NCI-H146 treated with DMSO at 0.1 percent for 48 hours (cell line): ENCODE data around the gene NOL7.

Source experiments
- DNase-seq: peaks from one replicate; lab custom pipeline; 2025; ENCODE audit not compliant: unreplicated experiment; lab: John Stamatoyannopoulos, UW

Gene NOL7

GRCh38 chr6:13614926-13615791 lies at the start of gene NOL7:
TSS of gene NOL7 (plus strand) at chr6:13615335. CDS start at chr6:13615359, 24 bp downstream.
- peak; percentile 92 for DNase-seq

GRCh38 chr6:13565921-13566320 lies 49.2 kb upstream of the NOL7 start:
- no peak for DNase-seq

- no peak for DNase-seq
Observed at GRCh38 chr6:13566500-13566899, 48.6 kb upstream of the NOL7 start.

- no peak for DNase-seq
Observed at GRCh38 chr6:13568970-13569369, 46.2 kb upstream of the NOL7 start.

GRCh38 chr6:13572240-13572639 lies 42.9 kb upstream of the NOL7 start:
- no peak for DNase-seq

GRCh38 chr6:13572951-13573654 lies 42.0 kb upstream of the NOL7 start:
- no peak for DNase-seq

- no peak for DNase-seq
Observed at GRCh38 chr6:13573669-13574110, 41.4 kb upstream of the NOL7 start.

- DNase-seq, result peak; percentile 89
Observed at GRCh38 chr6:13574149-13574570, 41.0 kb upstream of the NOL7 start.

GRCh38 chr6:13574571-13575376 lies 40.4 kb upstream of the NOL7 start, which contains the start of gene SIRT5:
TSS of gene SIRT5 (plus strand) at chr6:13574601. CDS start at chr6:13584111, 9,510 bp downstream.
- peak; percentile 90 for DNase-seq

GRCh38 chr6:13575377-13575775 lies 39.8 kb upstream of the NOL7 start:
- DNase-seq, result no peak

- DNase-seq, result no peak
Observed at GRCh38 chr6:13576017-13576416, 39.1 kb upstream of the NOL7 start.

- DNase-seq, result no peak
Observed at GRCh38 chr6:13577926-13578325, 37.2 kb upstream of the NOL7 start.

- no peak for DNase-seq
Observed at GRCh38 chr6:13579911-13580310, 35.2 kb upstream of the NOL7 start.

GRCh38 chr6:13581700-13582229 lies 33.4 kb upstream of the NOL7 start:
- no peak for DNase-seq

GRCh38 chr6:13586603-13587542 lies 28.3 kb upstream of the NOL7 start:
- no peak for DNase-seq

GRCh38 chr6:13589801-13590200 lies 25.3 kb upstream of the NOL7 start:
- DNase-seq, result no peak

GRCh38 chr6:13590574-13591153 lies 24.5 kb upstream of the NOL7 start:
- no peak for DNase-seq

GRCh38 chr6:13591205-13591921 lies 23.8 kb upstream of the NOL7 start:
- no peak for DNase-seq

GRCh38 chr6:13593103-13593502 lies 22.0 kb upstream of the NOL7 start:
- no peak for DNase-seq
